Endothelial cell of umbilical vein (primary cell): ENCODE data around the gene MTCL1. TPM values are rescaled to one million over a fixed set of nuclear protein-coding genes. Genes with fewer than 3 reads are reported as not detected.

Source experiments
- BruUV-seq: library from RNA; stranded (reverse); fragments of 400-500 nt; replicated peaks from 2 replicates; lab custom pipeline; 2021; lab: Mats Ljungman, UMichigan
- CTCF ChIA-PET: fragments of 300-600, 350-600 bp; sonication (Branson Sonifier 250); formaldehyde crosslinking; loops from one replicate; lab custom pipeline; 2021; ENCODE audit warnings: antibody characterized with exemption, inconsistent platforms; lab: Charles Lee
- POLR2A ChIA-PET: fragments of 300-600, 350-600 bp; sonication (Branson Sonifier 250); formaldehyde crosslinking; loops from one replicate; lab custom pipeline; 2021; ENCODE audit warnings: antibody characterized with exemption, inconsistent platforms; lab: Charles Lee
- DNase-seq: peaks from one replicate; pipeline ENCODE4 v3.0.0-alpha.2; 2011; ENCODE audit warnings: low read depth, low spot score
- FAIRE-seq: peaks from 2 replicates; lab custom pipeline; 2011; peaks lifted over from hg19 to GRCh38; lab: Jason Lieb, UNC
- H2AFZ ChIP-seq: 2 replicates; pipeline ENCODE4 v1.6.0; 2012; ENCODE audit warnings: low read depth, low read length, control low read depth, inconsistent platforms
- H3K27ac ChIP-seq: 2 replicates; pipeline ENCODE4 v1.5.1; 2011; ENCODE audit warnings: low read depth, mild to moderate bottlenecking, control low read depth, low read length, moderate library complexity; ENCODE audit not compliant: insufficient read depth
- H3K27me3 ChIP-seq, 2 experiments: 2 replicates each; pipeline versions ENCODE4 v1.6.0 to v1.6.1; 2011; ENCODE audit warnings: low read length in 2 of 2, mixed read lengths in 1 of 2; ENCODE audit not compliant: control insufficient read depth in 2 of 2, insufficient read depth in 2 of 2
- H3K36me3 ChIP-seq, 2 experiments: 2 replicates in 1 of 2; 3 replicates in 1 of 2; pipeline ENCODE4 v1.5.1; 2011; ENCODE audit warnings: low read length in 2 of 2, mild to moderate bottlenecking in 1 of 2, moderate library complexity in 1 of 2; ENCODE audit not compliant: control insufficient read depth in 2 of 2, insufficient read depth in 2 of 2; ENCODE audit errors: extremely low read depth in 1 of 2
- H3K4me1 ChIP-seq: 3 replicates; pipeline ENCODE4 v1.5.1; 2011; ENCODE audit warnings: mild to moderate bottlenecking, low read length; ENCODE audit not compliant: control insufficient read depth, insufficient read depth; ENCODE audit errors: extremely low read depth
- H3K4me2 ChIP-seq: 2 replicates; pipeline ENCODE4 v1.6.1; 2011; ENCODE audit warnings: low read length, control low read depth, mixed read lengths; ENCODE audit not compliant: insufficient read depth
- H3K4me3 ChIP-seq, 3 experiments: fragments of 200-600 bp in 1 of 3; sonication (generic), shearing (Covaris generic) in 1 of 3; replicated peaks in 1 of 3; 2 replicates each; pipeline ENCODE4 v1.5.1; 2011 to 2016; ENCODE audit warnings: control low read depth in 3 of 3, low read length in 3 of 3, mild to moderate bottlenecking in 2 of 3, inconsistent platforms in 1 of 3, low read depth in 1 of 3, moderate library complexity in 1 of 3; ENCODE audit not compliant: insufficient read depth in 1 of 3
- H3K79me2 ChIP-seq: 2 replicates; pipeline ENCODE4 v1.6.0; 2012; ENCODE audit warnings: low read length, inconsistent platforms; ENCODE audit not compliant: control insufficient read depth, insufficient read depth
- H3K9ac ChIP-seq: replicated peaks from 2 replicates; pipeline ENCODE3; 2011; ENCODE audit warnings: low read length, control low read depth; ENCODE audit not compliant: insufficient read depth; ENCODE audit errors: extremely low read depth
- H3K9me1 ChIP-seq: replicated peaks from 3 replicates; pipeline ENCODE4 v1.6.0; 2011; ENCODE audit warnings: mild to moderate bottlenecking, low read length; ENCODE audit not compliant: control insufficient read depth, insufficient read depth; ENCODE audit errors: extremely low read depth
- H3K9me3 ChIP-seq: replicated peaks from 2 replicates; pipeline ENCODE4 v1.5.1; 2012; ENCODE audit warnings: low read length, inconsistent platforms; ENCODE audit not compliant: control insufficient read depth, insufficient read depth
- H4K20me1 ChIP-seq: replicated peaks from 2 replicates; pipeline ENCODE3; 2011; ENCODE audit warnings: mild to moderate bottlenecking, low read length; ENCODE audit not compliant: control insufficient read depth, insufficient read depth; ENCODE audit errors: extremely low read depth
- CTCF ChIP-seq, 2 donors: IDR thresholded peaks; 1 replicate in 1 of 2; 2 replicates in 1 of 2; pipeline ENCODE4 v1.5.1; 2011; ENCODE audit warnings: low read length in 2 of 2, mild to moderate bottlenecking in 2 of 2, moderate library complexity in 2 of 2, control low read depth in 1 of 2, inconsistent platforms in 1 of 2, low read depth in 1 of 2; ENCODE audit not compliant: insufficient read depth in 1 of 2; ENCODE audit errors: extremely low read depth in 1 of 2
- EZH2 ChIP-seq: IDR thresholded peaks from 2 replicates; pipeline ENCODE4 v1.6.1; 2012; ENCODE audit warnings: borderline replicate concordance, low read depth, mild to moderate bottlenecking, moderate library complexity, low read length, inconsistent platforms; ENCODE audit not compliant: severe bottlenecking
- FOS ChIP-seq: IDR thresholded peaks from 2 replicates; pipeline ENCODE4 v1.6.1; 2011; ENCODE audit warnings: mild to moderate bottlenecking, low read length, moderate library complexity, borderline replicate concordance; ENCODE audit not compliant: insufficient read depth
- GATA2 ChIP-seq: IDR thresholded peaks from 2 replicates; pipeline ENCODE4 v1.7.0; 2011; ENCODE audit warnings: low read depth, mild to moderate bottlenecking, moderate library complexity, mixed read lengths, low read length; ENCODE audit not compliant: insufficient read length, insufficient read depth
- JUN ChIP-seq: IDR thresholded peaks from 2 replicates; pipeline ENCODE4 v1.6.1; 2011; ENCODE audit warnings: borderline replicate concordance, low read depth; ENCODE audit not compliant: insufficient read length, insufficient read depth
- MAX ChIP-seq: IDR thresholded peaks from 2 replicates; pipeline ENCODE4 v1.6.1; 2011; ENCODE audit not compliant: insufficient read depth, insufficient read length
- MYC ChIP-seq: IDR thresholded peaks from one replicate; pipeline ENCODE4 v1.6.1; 2011; ENCODE audit warnings: mild to moderate bottlenecking, low read depth, low read length
- POLR2A ChIP-seq: IDR thresholded peaks from 2 replicates; pipeline ENCODE4 v1.6.1; 2012; ENCODE audit warnings: low read depth, mild to moderate bottlenecking, control low read depth, low read length
- POLR2AphosphoS5 ChIP-seq: IDR thresholded peaks from 2 replicates; pipeline ENCODE4 v1.6.1; 2012; ENCODE audit warnings: low read depth, mild to moderate bottlenecking, control low read depth, low read length, moderate library complexity; ENCODE audit not compliant: insufficient read depth
- dilution Hi-C: fragments of 300-500 bp; cut with MboI; formaldehyde crosslinking; loops from one replicate; pipeline ENCODE4 v1.15.0; 2019; ENCODE audit warnings: low sequenced_read_pairs; ENCODE audit not compliant: extremely low pct_ligation_motif_present
- intact Hi-C: fragments of 100-400 bp; cut with micrococcal nuclease; formaldehyde crosslinking; loops from one replicate; pipeline ENCODE4 v1.10.0; 2022
- polyA plus RNA-seq, 4 experiments: library from polyadenylated mRNA; depleted of rRNA in 3 of 4; stranded (reverse) in 3 of 4; unstranded in 1 of 4; fragments of >200 nt; gene quantifications; 2 replicates each; pipeline versions ENCODE4 v1.2.1 to v1.2.3, GENCODE V29; 2011 to 2012; ENCODE audit warnings: missing spikeins in 1 of 4
- total RNA-seq: library from RNA; stranded (reverse); gene quantifications from 2 replicates; pipeline ENCODE4 v1.2.3, GENCODE V29; 2021

MTCL1 gene
- total and polyA plus RNA-seq, 2 donors (not counting 3 experiments of a cell fraction or from before 2014, with no cell fraction given) = 11.9 to 75.7 TPM

GRCh38 chr18:8828300-8828699 is 122.9 kb downstream of the MTCL1 start:
- H3K27ac ChIP-seq = no peak overlapping the region

More at GRCh38 chr18:8828300-8828699, 122.9 kb downstream of the MTCL1 start:
- Histone ChIP-seq H3K79me2 (no peaks in the 10 kb centered on the region), H3K9me3 (no peaks in the 10 kb centered on the region), H3K9ac (no peak overlapping the region), H3K4me1 (no peaks in the 10 kb centered on the region), H4K20me1 (no peaks in the 10 kb centered on the region), H3K4me2 (no peak overlapping the region), H3K27me3 (no peaks in the 10 kb centered on the region), H3K9me1 (no peaks in the 10 kb centered on the region), H3K4me3 (no peak overlapping the region), H3K36me3 (peaks cover 2 to 5% of the 10 kb centered on the region in 2 experiments), H2AFZ (no peak overlapping the region)
- no TSS peak for BruUV-seq
- dilution Hi-C loops = no loop called here
- intact Hi-C loops = no loop called here
- no peak for FAIRE-seq
- DNase-seq = no peak
- no peak for TF ChIP-seq POLR2AphosphoS5
- TF ChIP-seq FOS = no peak
- TF ChIP-seq CTCF (IDR thresholded peaks at IDR 0.05; ENCODE audit: extremely low read depth in 1 of 2, insufficient read depth in 1 of 2, low read depth in 1 of 2, low read length in 2 of 2) = no peak
- TF ChIP-seq JUN = no peak
- no peak for TF ChIP-seq POLR2A
- TF ChIP-seq MAX = no peak
- no peak for TF ChIP-seq EZH2
- TF ChIP-seq GATA2 = no peak
- TF ChIP-seq MYC = no peak
- ChIA-PET POLR2A (no interaction called here), CTCF (no interaction called here)
